Smooth muscle cell of the brain vasculature (primary cell): ENCODE measurements around the gene SF3A1.
"Not testable (repeated sequence)": the region's sequence is repeated elsewhere in the genome, so short reads cannot be mapped to it uniquely, and the experiment has no call there.

Source experiments
- DNase-seq: peaks from one replicate; pipeline ENCODE4 v3.0.0-alpha.2; 2012; ENCODE audit warnings: low read depth, low spot score

SF3A1 gene

GRCh38 chr22:30356449-30357235 lies at the start of gene SF3A1, which contains the start of gene CCDC157:
Gene SF3A1 (minus strand): TSS chr22:30356894. CDS start chr22:30356792, 102 bp downstream.
Gene CCDC157 (plus strand): TSS chr22:30357007. CDS start chr22:30366001, 8,994 bp downstream.
- peak; percentile 79 for DNase-seq

GRCh38 chr22:30406400-30406799 lies 49.7 kb upstream of the SF3A1 start:
- DNase-seq = no peak

GRCh38 chr22:30405731-30406130 lies 49.0 kb upstream of the SF3A1 start:
- DNase-seq = no peak

GRCh38 chr22:30404307-30404706 lies 47.6 kb upstream of the SF3A1 start:
- no peak for DNase-seq

- not testable (repeated sequence) for DNase-seq
Observed at GRCh38 chr22:30402766-30403104, 46.0 kb upstream of the SF3A1 start.

GRCh38 chr22:30402028-30402765 lies 45.5 kb upstream of the SF3A1 start:
- DNase-seq = no peak

GRCh38 chr22:30401024-30401423 lies 44.3 kb upstream of the SF3A1 start:
- not testable (repeated sequence) for DNase-seq

GRCh38 chr22:30400159-30400558 lies 43.5 kb upstream of the SF3A1 start:
- no peak for DNase-seq

GRCh38 chr22:30399718-30400117 lies 43.0 kb upstream of the SF3A1 start:
- no peak for DNase-seq

- DNase-seq = no peak
Observed at GRCh38 chr22:30398685-30399680, 42.3 kb upstream of the SF3A1 start.

GRCh38 chr22:30397656-30398635 lies 41.3 kb upstream of the SF3A1 start:
- no peak for DNase-seq

- DNase-seq = no peak
Observed at GRCh38 chr22:30396871-30397655, 40.4 kb upstream of the SF3A1 start, which contains the start of gene SEC14L2. Gene SEC14L2 (plus strand): TSS chr22:30397018. CDS start chr22:30397117, 99 bp downstream.

GRCh38 chr22:30393885-30394284 lies 37.2 kb upstream of the SF3A1 start:
- DNase-seq = no peak

- no peak for DNase-seq
Observed at GRCh38 chr22:30393322-30393680, 36.6 kb upstream of the SF3A1 start.

GRCh38 chr22:30392661-30393321 lies 36.1 kb upstream of the SF3A1 start:
- DNase-seq = no peak

GRCh38 chr22:30390974-30391691 lies 34.4 kb upstream of the SF3A1 start:
- no peak for DNase-seq

- peak; percentile 39 for DNase-seq
Observed at GRCh38 chr22:30386960-30387827, 30.5 kb upstream of the SF3A1 start, which contains the start of gene RNF215. Gene RNF215 (minus strand): TSS chr22:30387411. CDS start chr22:30387313, 98 bp downstream.
